22Rv1 (cell line): Measurements from ENCODE around the gene CCND1.

Experiments
- ZFX ChIP-seq: fragments of 450-650 bp; IDR thresholded peaks from 2 replicates; pipeline ENCODE4 v1.6.1; 2017; ENCODE audit warnings: antibody characterized with exemption, borderline replicate concordance
- TF ChIP-seq, protein P1 (sequence below): fragments of 450-650 bp; IDR thresholded peaks from 2 replicates; pipeline ENCODE4 v1.5.1; 2017; ENCODE audit warnings: mild to moderate bottlenecking

DNA sequence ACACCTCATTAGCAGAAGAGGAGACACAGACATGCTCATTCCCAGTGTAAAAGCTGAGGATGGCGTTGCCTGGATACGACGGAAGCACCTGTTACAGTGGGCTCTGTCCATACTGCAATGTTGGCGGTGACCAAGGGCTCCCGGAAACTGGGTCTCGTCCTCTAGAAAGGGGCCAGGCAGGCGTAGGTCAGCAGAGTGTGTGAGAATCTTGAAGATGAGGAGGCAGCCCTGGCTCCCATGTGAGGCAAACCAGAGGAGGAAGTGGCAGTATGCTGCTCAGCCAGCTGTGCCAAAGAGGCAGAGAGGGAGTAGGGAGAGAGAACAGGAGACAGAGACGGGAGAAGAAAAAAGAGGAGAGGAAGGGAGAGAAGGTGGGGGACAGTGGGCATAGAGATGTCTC lies 23.9 kb downstream of the CCND1 start:
- TF ChIP-seq, protein P1, sequence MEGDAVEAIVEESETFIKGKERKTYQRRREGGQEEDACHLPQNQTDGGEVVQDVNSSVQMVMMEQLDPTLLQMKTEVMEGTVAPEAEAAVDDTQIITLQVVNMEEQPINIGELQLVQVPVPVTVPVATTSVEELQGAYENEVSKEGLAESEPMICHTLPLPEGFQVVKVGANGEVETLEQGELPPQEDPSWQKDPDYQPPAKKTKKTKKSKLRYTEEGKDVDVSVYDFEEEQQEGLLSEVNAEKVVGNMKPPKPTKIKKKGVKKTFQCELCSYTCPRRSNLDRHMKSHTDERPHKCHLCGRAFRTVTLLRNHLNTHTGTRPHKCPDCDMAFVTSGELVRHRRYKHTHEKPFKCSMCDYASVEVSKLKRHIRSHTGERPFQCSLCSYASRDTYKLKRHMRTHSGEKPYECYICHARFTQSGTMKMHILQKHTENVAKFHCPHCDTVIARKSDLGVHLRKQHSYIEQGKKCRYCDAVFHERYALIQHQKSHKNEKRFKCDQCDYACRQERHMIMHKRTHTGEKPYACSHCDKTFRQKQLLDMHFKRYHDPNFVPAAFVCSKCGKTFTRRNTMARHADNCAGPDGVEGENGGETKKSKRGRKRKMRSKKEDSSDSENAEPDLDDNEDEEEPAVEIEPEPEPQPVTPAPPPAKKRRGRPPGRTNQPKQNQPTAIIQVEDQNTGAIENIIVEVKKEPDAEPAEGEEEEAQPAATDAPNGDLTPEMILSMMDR, result no peak
- no peak for TF ChIP-seq ZFX
